HFFc6 (cell line): ENCODE results near the gene NEDD9. TPM values are rescaled to one million over a fixed set of nuclear protein-coding genes. Genes with fewer than 3 reads are reported as not detected.

ENCODE experiments used
- DNase-seq: peaks from one replicate; pipeline ENCODE4 v3.0.0-alpha.2; 2018
- H3K27ac Mint-ChIP-seq: 2 replicates; pipeline ENCODE4 v1.8.0; 2020; ENCODE audit warnings: mild to moderate bottlenecking, mixed read lengths
- H3K27me3 Mint-ChIP-seq: 2 replicates; pipeline ENCODE4 v1.8.0; 2021; ENCODE audit warnings: mild to moderate bottlenecking, moderate library complexity, mixed read lengths; ENCODE audit not compliant: insufficient read depth
- H3K36me3 Mint-ChIP-seq: 2 replicates; pipeline ENCODE4 v1.8.0; 2021; ENCODE audit warnings: low read depth, mixed read lengths
- H3K4me1 Mint-ChIP-seq: 2 replicates; pipeline ENCODE4 v1.8.0; 2020; ENCODE audit warnings: low read depth, mixed read lengths
- H3K4me3 Mint-ChIP-seq: 2 replicates; pipeline ENCODE4 v1.8.0; 2020; ENCODE audit warnings: mild to moderate bottlenecking, moderate library complexity, mixed read lengths
- H3K9me3 Mint-ChIP-seq: 2 replicates; pipeline ENCODE4 v1.8.0; 2020; ENCODE audit warnings: mild to moderate bottlenecking, mixed read lengths
- CTCF ChIP-seq: fragments of 200-600 bp; sonication (generic); IDR thresholded peaks from 2 replicates; pipeline ENCODE4 v1.5.0; 2021; ENCODE audit warnings: antibody characterized with exemption, mild to moderate bottlenecking
- total RNA-seq, 6 experiments: library from RNA; stranded (reverse); fragmentation: NEBNext Ultra II Directional; extraction: Animal tissue kit (Norgen Biotek cat#: 25700); gene quantifications; 2 replicates in 1 of 6; 3 replicates in 5 of 6; pipeline ENCODE4 v1.2.3, GENCODE V29; 2021

Gene NEDD9
- total RNA-seq, 6 experiments from 2014 or later: 10.3 to 19.9 (median 12.6) TPM

GRCh38 chr6:11226005-11226404 lies 6.5 kb downstream of the NEDD9 start:
- H3K9me3 Mint-ChIP-seq: peaks cover 10% of the 10 kb centered on the region; the same call in 1 of the 2 replicates
- H3K27me3 Mint-ChIP-seq: no peaks in the 10 kb centered on the region
- H3K4me3 Mint-ChIP-seq: no peak overlapping the region

GRCh38 chr6:11224966-11225463 lies 7.5 kb downstream of the NEDD9 start:
- no peak for DNase-seq
- H3K4me3 Mint-ChIP-seq: peak overlapping the region; percentile 67
- peaks cover 71% of the 10 kb centered on the region for H3K4me1 Mint-ChIP-seq
- no peak for TF ChIP-seq CTCF
- peaks cover 10% of the 10 kb centered on the region; the same call in 1 of the 2 replicates for H3K9me3 Mint-ChIP-seq
- H3K27ac Mint-ChIP-seq: peak overlapping the region; percentile 85
- H3K36me3 Mint-ChIP-seq: peaks cover 44% of the 10 kb centered on the region
- H3K27me3 Mint-ChIP-seq: no peaks in the 10 kb centered on the region

More at GRCh38 chr6:11226005-11226404, 6.5 kb downstream of the NEDD9 start:
- no peak for DNase-seq
- peaks cover 74% of the 10 kb centered on the region for H3K4me1 Mint-ChIP-seq
- TF ChIP-seq CTCF: no peak
- H3K27ac Mint-ChIP-seq: peak overlapping the region; percentile 69
- peaks cover 38% of the 10 kb centered on the region for H3K36me3 Mint-ChIP-seq

GRCh38 chr6:11224252-11224965 lies 8.1 kb downstream of the NEDD9 start:
- Mint-ChIP-seq H3K27me3 (no peaks in the 10 kb centered on the region), H3K27ac (peak overlapping the region; percentile 85), H3K4me1 (peaks cover 65% of the 10 kb centered on the region), H3K4me3 (peak overlapping the region; percentile 67), H3K36me3 (peaks cover 50% of the 10 kb centered on the region), H3K9me3 (peaks cover 10% of the 10 kb centered on the region; the same call in 1 of the 2 replicates)
- TF ChIP-seq CTCF: no peak
- peak; percentile 68 for DNase-seq

GRCh38 chr6:11223286-11223864 lies 9.1 kb downstream of the NEDD9 start:
- no peak overlapping the region for H3K27ac Mint-ChIP-seq
- peaks cover 10% of the 10 kb centered on the region; the same call in 1 of the 2 replicates for H3K9me3 Mint-ChIP-seq
- TF ChIP-seq CTCF: no peak
- no peak overlapping the region for H3K4me3 Mint-ChIP-seq
- H3K4me1 Mint-ChIP-seq: peaks cover 58% of the 10 kb centered on the region
- no peaks in the 10 kb centered on the region for H3K27me3 Mint-ChIP-seq
- peaks cover 58% of the 10 kb centered on the region for H3K36me3 Mint-ChIP-seq
- DNase-seq: no peak

GRCh38 chr6:11222385-11223277 lies 9.8 kb downstream of the NEDD9 start:
- no peak for TF ChIP-seq CTCF
- peaks cover 55% of the 10 kb centered on the region for H3K36me3 Mint-ChIP-seq
- no peaks in the 10 kb centered on the region for H3K27me3 Mint-ChIP-seq
- DNase-seq: no peak
- peaks cover 56% of the 10 kb centered on the region for H3K4me1 Mint-ChIP-seq
- peaks cover 10% of the 10 kb centered on the region; the same call in 1 of the 2 replicates for H3K9me3 Mint-ChIP-seq
- no peak overlapping the region for H3K27ac Mint-ChIP-seq
- no peak overlapping the region for H3K4me3 Mint-ChIP-seq
